A172 (cell line): ENCODE measurements around the gene TSR3. TPM values are rescaled to one million over a fixed set of nuclear protein-coding genes. Genes with fewer than 3 reads are reported as not detected.

ENCODE experiments used
- DNase-seq: peaks from one replicate; pipeline ENCODE4 v3.0.0-alpha.2; 2015; ENCODE audit warnings: low spot score
- total RNA-seq: library from RNA; depleted of rRNA; stranded (reverse); fragments of >200 nt; shearing (Covaris generic); gene quantifications from 2 replicates; pipeline ENCODE4 v1.2.3, GENCODE V29; 2014

TSR3 gene
- total RNA-seq, 1 experiment from 2014 or later, result 179 TPM

- DNase-seq, result no peak
These were observed 26.4 kb downstream of the TSR3 start for GRCh38 chr16:1325261-1325660.

DNA sequence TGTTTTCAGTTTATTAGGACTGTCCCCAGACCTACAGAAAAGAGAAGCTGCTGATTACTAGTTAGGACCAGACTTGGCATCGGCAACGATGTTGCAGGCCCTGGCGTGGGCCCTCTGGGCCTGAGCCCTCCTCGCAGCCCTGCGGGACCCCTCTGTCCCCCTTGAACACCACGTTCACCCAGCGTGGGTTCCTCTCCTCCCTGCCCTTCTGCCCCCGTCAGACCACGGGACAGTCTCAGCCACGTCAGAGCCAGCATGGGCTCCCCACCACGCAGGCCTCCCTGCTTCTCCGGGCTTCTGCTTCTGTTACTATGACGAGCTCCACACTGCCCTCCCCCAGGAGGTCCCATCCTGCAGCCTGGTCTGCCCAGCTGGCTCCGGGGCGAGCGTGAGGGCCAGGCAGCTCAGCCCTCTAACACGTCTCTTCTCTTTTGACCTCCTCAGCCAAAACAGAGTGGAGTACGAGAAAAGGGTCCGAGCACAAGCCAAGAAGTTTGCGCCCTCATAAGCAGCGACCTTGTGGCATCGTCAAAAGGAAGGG is 27.3 kb downstream of the TSR3 start:
- DNase-seq, result no peak

DNA sequence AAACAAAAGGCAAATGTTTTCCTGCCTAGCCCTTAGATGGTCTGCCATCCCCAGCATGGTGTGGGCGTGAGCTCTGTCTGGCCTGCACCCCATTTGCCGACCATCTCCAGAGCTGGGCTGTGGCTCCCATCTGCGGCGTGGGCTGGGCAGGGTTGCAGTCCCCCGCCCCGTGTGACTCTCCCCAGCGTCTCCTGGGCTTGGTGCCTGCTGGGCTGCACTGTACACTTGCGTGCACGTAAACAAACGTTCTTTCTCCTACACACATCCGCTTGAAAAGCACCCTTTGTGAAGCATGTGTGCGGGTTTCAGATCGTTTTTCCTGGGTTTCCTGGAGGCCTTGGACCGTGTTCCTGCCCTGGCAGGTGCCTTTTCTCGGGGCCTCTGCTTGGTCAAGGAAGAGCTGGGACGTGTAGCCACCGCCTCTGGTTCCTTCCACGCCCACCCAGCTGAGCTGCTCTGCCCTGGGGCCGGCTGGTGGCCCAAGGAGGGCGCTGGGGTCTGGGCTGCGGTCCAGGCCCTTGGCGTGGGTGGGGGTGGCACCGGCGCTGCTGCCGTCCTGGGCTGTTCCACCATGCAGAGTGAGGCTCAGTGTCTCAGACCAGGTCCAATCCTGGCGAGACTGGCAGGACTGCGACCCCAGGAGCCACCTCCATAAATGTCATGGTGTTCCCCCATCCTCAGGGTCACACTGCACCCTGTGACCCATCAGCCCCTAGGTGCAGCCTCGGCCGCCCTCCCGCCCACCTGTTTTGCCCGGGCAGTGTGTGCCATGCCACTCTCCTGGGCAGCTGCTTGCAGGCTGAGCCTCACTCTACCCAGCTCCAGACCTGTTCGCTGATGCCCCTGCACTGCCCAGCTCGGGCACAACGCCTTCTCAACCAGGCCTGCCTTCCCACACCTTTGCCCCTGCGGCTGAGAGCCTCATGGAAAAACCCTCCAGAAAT is 28.1 kb downstream of the TSR3 start:
- DNase-seq, result no peak

DNA sequence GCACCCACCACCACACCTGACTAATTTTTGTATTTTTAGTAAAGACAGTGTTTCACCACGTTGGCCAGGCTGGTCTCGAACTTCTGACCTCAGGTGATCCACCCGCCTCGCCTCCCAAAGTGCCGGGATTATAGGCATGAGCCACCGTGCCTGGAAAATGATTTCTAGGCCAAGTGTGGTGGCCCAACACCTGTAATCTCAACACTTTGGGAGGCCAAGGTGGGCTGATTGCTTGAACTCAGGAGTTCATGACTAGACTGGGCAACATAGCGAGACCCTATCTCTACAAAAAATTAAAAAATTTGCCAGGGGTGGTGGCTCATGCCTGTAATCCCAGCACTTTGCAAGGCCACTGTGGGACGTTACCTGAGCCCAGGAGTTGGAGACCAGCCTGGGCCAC is 29.3 kb downstream of the TSR3 start:
- no peak for DNase-seq

DNA sequence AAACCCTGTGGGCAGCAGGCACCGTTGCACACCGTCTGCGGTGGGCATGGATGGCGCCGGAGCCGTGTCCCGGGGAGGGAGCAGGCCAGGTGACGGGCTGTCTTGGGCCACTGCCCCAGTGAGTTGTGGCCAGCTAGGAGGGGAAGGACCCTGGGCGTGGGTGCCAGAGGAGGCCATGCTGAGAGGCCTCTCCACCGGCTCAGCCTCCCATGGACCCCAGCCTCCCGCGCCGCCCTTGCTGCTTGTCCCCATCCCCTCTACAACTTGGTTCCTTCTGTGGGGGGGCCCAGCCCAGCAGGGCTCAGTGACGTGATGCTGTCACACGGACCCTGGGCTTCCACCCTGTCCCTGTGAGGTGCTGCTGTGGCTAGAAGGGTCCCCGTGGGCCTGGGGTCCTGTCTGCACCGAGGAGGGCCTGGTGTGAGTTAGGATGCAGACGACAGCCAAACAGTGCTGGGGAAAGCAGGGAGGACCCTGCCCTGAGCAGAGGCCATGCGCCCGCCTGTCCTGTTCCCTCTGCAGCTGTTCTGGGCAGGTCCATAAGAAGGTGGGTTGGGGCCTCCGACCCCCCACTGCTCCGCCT is 30.9 kb downstream of the TSR3 start:
- no peak for DNase-seq

- no peak for DNase-seq
These were observed 31.6 kb downstream of the TSR3 start for GRCh38 chr16:1320097-1320496.

DNA sequence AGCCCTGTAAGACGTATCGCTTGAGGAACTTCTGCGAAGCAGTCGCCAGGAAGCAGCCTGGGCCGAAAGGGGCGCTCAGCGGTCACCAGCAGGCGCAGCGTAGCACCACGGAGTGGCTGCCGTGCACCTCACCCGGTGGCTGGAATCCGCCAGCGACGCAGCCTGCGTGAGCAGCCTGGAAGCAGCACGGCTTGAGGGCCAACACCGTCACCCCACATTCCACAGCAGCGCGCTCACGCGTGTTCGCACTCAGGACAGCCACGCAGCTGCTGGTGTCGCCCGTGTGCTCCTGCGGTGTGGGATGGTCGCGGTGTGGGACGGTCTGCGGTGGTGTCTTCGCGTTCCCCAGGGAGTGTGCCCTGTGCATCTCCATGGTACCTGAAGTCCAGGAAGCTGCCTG is 32.6 kb downstream of the TSR3 start:
- DNase-seq, result no peak

GRCh38 chr16:1318268-1318545 is 33.5 kb downstream of the TSR3 start:
- DNase-seq, result no peak

- DNase-seq, result no peak
These were observed 34.0 kb downstream of the TSR3 start for GRCh38 chr16:1317479-1318267.

GRCh38 chr16:1316033-1316405 is 35.7 kb downstream of the TSR3 start:
- DNase-seq, result no peak

DNA sequence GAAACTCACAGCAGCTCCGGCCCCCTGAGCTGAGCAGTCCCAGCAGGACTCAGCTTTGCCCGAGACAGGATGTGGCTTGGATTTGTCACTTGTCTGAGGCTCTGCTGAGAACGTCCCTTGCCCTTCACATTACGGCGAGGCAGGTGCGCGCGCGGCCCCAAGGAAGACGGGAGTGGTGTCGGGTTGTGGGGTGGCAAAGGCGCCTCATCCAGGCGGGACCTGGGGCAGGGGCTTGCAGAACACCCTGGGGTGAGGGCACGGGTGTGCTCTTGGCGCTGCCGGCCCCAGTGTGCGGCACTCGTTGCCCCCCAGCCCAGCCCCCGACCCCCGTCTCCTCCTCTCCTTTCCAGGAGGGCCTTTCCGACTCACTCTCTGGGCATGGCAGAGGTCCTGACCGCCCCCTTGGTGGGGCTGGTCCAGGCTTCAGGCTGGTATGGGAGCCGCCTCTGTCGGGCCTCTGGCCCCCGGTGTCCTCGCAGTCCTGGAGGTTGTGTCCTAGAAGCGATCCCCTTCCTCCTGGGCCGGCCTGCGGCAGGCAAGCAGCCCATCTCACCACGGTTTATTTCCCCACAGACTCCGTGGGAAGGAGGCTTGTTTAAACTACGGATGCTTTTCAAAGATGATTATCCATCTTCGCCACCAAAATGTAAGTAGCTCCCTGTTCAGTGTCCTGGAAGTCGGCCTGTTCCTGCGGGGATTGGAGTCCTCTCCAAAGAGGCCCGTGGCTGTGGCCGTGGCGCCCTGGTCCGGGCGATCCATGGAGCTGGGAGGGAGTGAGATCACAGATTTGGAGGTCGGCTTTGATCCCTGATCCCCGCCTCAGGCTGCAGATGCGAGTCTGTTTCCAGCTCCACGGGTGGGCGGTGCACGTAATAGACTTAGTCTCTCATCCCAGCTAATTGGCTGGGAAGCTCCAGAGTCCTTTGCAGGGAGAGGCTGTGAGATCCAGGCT is 36.3 kb downstream of the TSR3 start:
- DNase-seq, result no peak

- DNase-seq, result no peak
These were observed 37.1 kb downstream of the TSR3 start for GRCh38 chr16:1314399-1315068.

GRCh38 chr16:1313721-1314369 is 37.8 kb downstream of the TSR3 start:
- no peak for DNase-seq

DNA sequence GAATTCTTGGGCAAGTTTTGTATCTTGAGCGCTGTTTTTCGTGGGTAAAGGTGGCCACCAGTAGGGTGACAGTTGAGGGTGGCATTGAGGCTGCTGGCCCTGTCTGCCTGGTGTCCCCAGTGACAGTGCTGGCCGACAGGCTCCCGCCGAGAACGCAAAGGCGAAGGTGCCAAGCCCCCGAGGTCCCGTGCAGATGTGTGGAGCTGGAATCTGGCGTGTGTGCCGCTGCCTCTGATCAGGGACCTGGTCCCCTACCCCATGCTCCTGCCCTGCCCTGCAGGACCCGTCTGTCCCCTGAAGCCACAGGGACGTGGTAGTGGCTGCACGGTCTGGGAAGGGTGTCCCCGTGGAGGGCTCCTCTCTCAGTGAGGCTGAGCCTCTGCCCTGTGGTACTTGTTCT is 38.8 kb downstream of the TSR3 start:
- DNase-seq, result no peak

DNA sequence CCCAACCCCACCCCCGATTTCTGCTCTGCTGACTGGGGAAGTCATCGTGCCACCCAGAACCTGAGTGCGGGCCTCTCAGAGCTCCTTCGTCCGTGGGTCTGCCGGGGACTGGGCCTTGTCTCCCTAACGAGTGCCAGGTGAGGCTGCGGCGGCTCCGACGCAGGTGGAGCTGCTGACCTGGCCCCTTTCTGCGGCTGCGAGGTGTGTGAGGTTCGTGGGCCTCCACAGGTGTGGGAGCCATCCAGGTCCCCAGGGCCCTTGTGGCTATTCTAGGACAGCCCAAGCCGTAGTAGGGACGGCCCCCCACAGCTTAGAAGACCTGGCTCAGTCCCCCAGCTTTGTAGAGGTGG is 39.2 kb downstream of the TSR3 start:
- no peak for DNase-seq

DNA sequence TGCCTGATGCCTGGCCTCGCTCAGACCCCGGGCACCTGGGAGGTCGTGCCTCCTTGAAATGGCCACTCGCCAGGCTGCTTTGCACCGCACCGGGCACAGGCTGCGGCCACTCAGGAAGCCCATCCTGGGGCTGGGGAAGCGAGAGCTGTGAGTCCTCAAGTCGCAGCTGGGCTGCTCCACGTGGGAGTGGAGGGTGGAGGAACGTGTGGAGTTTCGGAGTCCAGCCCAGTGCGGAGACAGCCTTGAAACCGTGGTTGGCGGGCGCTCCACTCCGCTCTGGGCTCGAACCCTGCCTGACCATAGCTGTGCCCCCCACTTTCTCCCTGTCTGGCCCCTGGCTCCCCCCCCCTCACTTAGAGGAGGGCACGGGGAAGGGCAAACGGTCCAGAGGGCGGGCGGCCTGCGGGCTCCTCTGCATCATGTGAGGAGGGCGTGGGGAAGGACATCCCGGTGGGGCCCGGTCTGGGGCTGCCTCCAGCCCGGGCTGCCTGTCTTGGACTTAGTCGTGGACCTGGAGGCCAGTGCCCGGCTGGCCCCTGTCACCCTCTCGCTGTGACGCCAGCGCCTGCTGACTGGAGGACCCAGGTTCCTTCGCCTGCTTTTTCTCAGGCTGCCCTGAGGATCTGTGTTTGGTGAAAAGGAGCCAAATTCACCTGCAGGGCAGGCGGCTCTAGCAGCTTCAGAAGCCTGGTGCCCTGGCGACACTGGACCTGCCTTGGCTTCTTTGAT is 39.8 kb downstream of the TSR3 start:
- DNase-seq, result no peak

- no peak for DNase-seq
These were observed 40.4 kb downstream of the TSR3 start for GRCh38 chr16:1311212-1311737.

DNA sequence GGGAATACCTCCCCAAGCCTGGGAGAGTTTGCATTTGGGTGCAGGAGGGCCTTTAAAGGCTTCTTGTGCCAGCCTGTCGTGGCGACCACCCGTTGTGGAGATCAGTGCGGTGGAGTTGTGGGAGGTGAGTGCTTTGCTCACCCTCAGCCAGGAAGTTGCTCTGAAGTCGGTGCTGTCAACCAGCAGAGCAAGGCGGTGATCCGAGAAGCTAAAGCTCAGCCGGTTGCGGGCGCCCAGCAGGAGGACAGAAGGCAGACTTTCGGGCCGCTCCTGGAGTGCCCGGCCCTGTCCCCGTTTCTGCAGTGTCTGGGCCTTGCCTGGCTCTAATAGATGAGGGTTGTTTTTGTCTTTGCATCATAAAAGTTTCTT is 40.9 kb downstream of the TSR3 start:
- DNase-seq, result no peak
